Loucy (cell line): ENCODE results near the gene BDKRB1.

ENCODE experiments used
- H2AFZ ChIP-seq: fragments of 200-600 bp; sonication (generic); 2 replicates; pipeline ENCODE4 v1.6.0; 2016; ENCODE audit warnings: antibody characterized with exemption, mild to moderate bottlenecking, low read length, moderate library complexity
- H3F3A ChIP-seq: fragments of 200-600 bp; 2 replicates; pipeline ENCODE4 v1.6.0; 2016; ENCODE audit warnings: antibody characterized with exemption, low read depth, mild to moderate bottlenecking
- H3K27me3 ChIP-seq: fragments of 200-600 bp; sonication (generic); 2 replicates; pipeline ENCODE4 v1.6.1; 2014; ENCODE audit warnings: low read length, mild to moderate bottlenecking; ENCODE audit not compliant: insufficient read depth, poor library complexity, severe bottlenecking
- H3K36me3 ChIP-seq: fragments of 200-600 bp; sonication (generic); 2 replicates; pipeline ENCODE4 v1.6.1; 2016; ENCODE audit warnings: low read length; ENCODE audit not compliant: insufficient read depth
- H3K4me1 ChIP-seq: fragments of 200-600 bp; sonication (generic); 2 replicates; pipeline ENCODE4 v1.5.1; 2014; ENCODE audit warnings: low read length, mild to moderate bottlenecking; ENCODE audit not compliant: insufficient read depth, poor library complexity, severe bottlenecking
- H3K4me2 ChIP-seq: fragments of 200-600 bp; sonication (generic); 2 replicates; pipeline ENCODE4 v1.6.0; 2014; ENCODE audit warnings: antibody characterized with exemption, low read length, low read depth, mild to moderate bottlenecking; ENCODE audit not compliant: poor library complexity, severe bottlenecking
- H3K4me3 ChIP-seq: fragments of 200-600 bp; sonication (generic); 2 replicates; pipeline ENCODE4 v1.5.1; 2014; ENCODE audit warnings: low read length, mild to moderate bottlenecking, mixed read lengths; ENCODE audit not compliant: poor library complexity, severe bottlenecking
- H3K79me2 ChIP-seq: fragments of 200-600 bp; sonication (generic); 2 replicates; pipeline ENCODE4 v1.6.1; 2014; ENCODE audit warnings: low read length; ENCODE audit not compliant: insufficient read depth
- H3K9ac ChIP-seq: fragments of 200-600 bp; sonication (generic); 2 replicates; pipeline ENCODE4 v1.6.0; 2014; ENCODE audit warnings: mild to moderate bottlenecking, low read depth, low read length, moderate library complexity; ENCODE audit not compliant: poor library complexity, severe bottlenecking
- H3K9me2 ChIP-seq: fragments of 200-600 bp; sonication (generic); replicated peaks from 2 replicates; pipeline ENCODE4 v1.6.1; 2016; ENCODE audit warnings: low read depth, low read length, mixed read lengths
- H3K9me3 ChIP-seq: fragments of 200-600 bp; sonication (generic); 2 replicates; pipeline ENCODE4 v1.6.1; 2014; ENCODE audit warnings: mild to moderate bottlenecking, antibody characterized with exemption, low read length, low read depth; ENCODE audit not compliant: insufficient read depth
- H4K20me1 ChIP-seq: fragments of 200-600 bp; sonication (generic); 2 replicates; pipeline ENCODE4 v1.6.0; 2014; ENCODE audit warnings: antibody characterized with exemption, low read length, mild to moderate bottlenecking; ENCODE audit not compliant: insufficient read depth, poor library complexity, severe bottlenecking
- EZH2phosphoT487 ChIP-seq: fragments of 200-600 bp; IDR thresholded peaks from 2 replicates; pipeline ENCODE4 v1.6.1; 2018; ENCODE audit warnings: antibody characterized with exemption, mild to moderate bottlenecking, moderate library complexity, borderline replicate concordance
- TF ChIP-seq, protein P1 (sequence below): fragments of 200-600 bp; sonication (generic); conservative IDR thresholded peaks from 2 replicates; pipeline ENCODE4 v1.5.1; 2014; ENCODE audit warnings: mild to moderate bottlenecking, antibody characterized with exemption, low read length

The BDKRB1 gene

DNA sequence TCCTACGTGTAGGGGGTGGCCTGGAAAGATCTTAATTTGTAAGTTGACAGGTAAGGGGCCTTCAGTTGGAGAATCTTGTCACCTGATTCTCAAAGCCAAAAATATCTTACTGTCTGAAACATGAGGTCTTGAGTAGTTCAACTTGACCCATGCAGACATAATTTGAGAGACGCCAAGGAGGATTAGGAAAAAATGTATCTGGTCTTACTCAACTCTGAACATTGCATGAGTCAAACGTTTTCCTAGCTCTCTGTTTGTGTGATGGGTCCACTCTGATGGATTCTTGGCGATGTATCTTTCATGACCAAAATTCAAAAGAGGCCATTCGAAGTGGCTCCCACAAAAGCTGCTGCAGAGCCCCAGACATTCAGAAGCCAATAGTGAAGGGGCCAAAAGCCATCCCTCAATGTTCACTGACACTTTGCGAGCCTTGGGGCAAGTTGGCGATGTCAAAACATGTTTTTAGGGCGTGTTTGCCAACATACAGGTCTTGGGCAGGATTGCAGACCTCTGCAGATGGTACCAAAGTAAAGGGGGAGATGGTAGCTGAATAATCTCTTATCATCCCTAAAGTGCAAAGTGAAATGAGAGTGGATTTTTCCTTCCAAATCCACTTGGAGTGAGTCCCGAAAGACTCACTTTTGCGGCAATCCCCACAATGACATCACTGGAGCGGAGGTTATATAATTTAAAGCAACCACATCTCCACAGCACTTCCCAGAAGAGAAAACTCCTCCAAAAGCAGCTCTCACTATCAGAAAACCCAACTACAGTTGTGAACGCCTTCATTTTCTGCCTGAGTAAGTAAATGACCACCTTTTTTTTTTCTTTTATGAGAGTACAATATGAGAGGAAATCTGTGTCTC, at the start of gene BDKRB1:
TSS of gene BDKRB1 (plus strand) at position 710 of the 866 bp plus-strand sequence. CDS start 7,473 bp downstream, outside the sequence.
- H3K27me3 ChIP-seq = no peaks in the 10 kb centered on the region
- no peak within 1 kb of the TSS for H3K9ac ChIP-seq
- H4K20me1 ChIP-seq = no peaks in the 10 kb centered on the region
- no peaks in the 10 kb centered on the region for H3K9me2 ChIP-seq
- H3K4me1 ChIP-seq = no peaks in the 10 kb centered on the region
- no peaks in the 10 kb centered on the region for H3K36me3 ChIP-seq
- H3K4me3 ChIP-seq = no peak within 1 kb of the TSS
- H3K9me3 ChIP-seq = no peaks in the 10 kb centered on the region; the same call in 1 of the 2 replicates
- TF ChIP-seq, protein P1, sequence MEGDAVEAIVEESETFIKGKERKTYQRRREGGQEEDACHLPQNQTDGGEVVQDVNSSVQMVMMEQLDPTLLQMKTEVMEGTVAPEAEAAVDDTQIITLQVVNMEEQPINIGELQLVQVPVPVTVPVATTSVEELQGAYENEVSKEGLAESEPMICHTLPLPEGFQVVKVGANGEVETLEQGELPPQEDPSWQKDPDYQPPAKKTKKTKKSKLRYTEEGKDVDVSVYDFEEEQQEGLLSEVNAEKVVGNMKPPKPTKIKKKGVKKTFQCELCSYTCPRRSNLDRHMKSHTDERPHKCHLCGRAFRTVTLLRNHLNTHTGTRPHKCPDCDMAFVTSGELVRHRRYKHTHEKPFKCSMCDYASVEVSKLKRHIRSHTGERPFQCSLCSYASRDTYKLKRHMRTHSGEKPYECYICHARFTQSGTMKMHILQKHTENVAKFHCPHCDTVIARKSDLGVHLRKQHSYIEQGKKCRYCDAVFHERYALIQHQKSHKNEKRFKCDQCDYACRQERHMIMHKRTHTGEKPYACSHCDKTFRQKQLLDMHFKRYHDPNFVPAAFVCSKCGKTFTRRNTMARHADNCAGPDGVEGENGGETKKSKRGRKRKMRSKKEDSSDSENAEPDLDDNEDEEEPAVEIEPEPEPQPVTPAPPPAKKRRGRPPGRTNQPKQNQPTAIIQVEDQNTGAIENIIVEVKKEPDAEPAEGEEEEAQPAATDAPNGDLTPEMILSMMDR = no peak
- TF ChIP-seq EZH2phosphoT487 = no peak
- no peak within 1 kb of the TSS for H2AFZ ChIP-seq
- H3F3A ChIP-seq = no peaks in the 10 kb centered on the region
- H3K79me2 ChIP-seq = no peaks in the 10 kb centered on the region
- H3K4me2 ChIP-seq = no peak within 1 kb of the TSS

DNA sequence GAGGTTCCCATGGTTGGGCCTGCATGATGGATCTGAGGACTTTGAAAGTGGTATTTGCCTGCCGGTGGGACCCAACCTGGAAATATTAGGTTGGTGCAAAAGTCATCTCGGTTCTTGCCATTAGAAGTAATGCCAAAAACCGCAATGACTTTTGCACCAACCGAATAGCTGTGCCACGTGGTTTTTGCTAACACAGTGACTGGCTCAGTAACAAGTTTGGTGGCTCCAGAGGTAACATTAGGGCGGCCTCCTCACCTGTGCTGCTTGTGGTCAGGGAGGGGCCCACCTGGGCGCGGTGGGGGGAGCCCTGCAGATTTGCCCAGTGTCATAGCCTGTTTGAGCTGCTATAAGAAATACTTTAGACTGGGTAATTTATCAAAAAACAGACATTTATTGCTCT, 49.5 kb upstream of the BDKRB1 start:
- Histone ChIP-seq H2AFZ (no peak overlapping the region), H3K9ac (no peak overlapping the region), H3K4me3 (no peak overlapping the region), H3F3A (no peaks in the 10 kb centered on the region), H3K79me2 (no peaks in the 10 kb centered on the region), H3K4me1 (no peaks in the 10 kb centered on the region), H3K36me3 (no peaks in the 10 kb centered on the region), H3K27me3 (no peaks in the 10 kb centered on the region), H4K20me1 (no peaks in the 10 kb centered on the region), H3K9me2 (no peaks in the 10 kb centered on the region; the same call in 1 of the 2 replicates), H3K9me3 (no peaks in the 10 kb centered on the region; the same call in 1 of the 2 replicates), H3K4me2 (no peak overlapping the region)
- TF ChIP-seq, protein P1 = no peak
- TF ChIP-seq EZH2phosphoT487 = no peak

DNA sequence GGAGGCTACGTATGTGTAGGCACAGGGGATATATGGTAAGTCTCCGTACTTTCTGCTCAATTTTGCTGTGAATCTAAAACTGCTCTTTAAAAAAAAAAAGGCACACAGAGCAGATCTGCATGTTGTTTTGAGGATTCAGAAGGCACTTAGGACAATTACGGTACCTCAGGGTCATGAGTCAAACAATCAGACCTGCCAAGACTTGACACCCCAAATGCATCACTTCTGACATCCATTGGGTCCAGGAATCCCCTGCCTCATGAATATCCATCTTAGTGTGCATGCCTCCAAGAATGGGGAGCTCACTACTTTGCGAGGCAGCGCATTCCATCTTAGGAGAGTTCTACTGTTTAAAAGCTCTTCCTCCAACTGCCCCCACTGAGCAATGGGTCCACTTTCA, 48.3 kb upstream of the BDKRB1 start:
- H3K79me2 ChIP-seq = no peaks in the 10 kb centered on the region
- H2AFZ ChIP-seq = no peak overlapping the region
- H3K4me3 ChIP-seq = no peak overlapping the region
- H3K9ac ChIP-seq = no peak overlapping the region
- H3K36me3 ChIP-seq = no peaks in the 10 kb centered on the region
- TF ChIP-seq, protein P1 = no peak
- TF ChIP-seq EZH2phosphoT487 = no peak
- H4K20me1 ChIP-seq = no peaks in the 10 kb centered on the region
- H3K4me1 ChIP-seq = no peaks in the 10 kb centered on the region
- H3K9me2 ChIP-seq = no peaks in the 10 kb centered on the region; the same call in 1 of the 2 replicates
- H3K4me2 ChIP-seq = no peak overlapping the region
- H3F3A ChIP-seq = no peaks in the 10 kb centered on the region
- no peaks in the 10 kb centered on the region for H3K27me3 ChIP-seq
- H3K9me3 ChIP-seq = no peaks in the 10 kb centered on the region; the same call in 1 of the 2 replicates
